Trophoblast cell (in vitro differentiated cells and primary cell): ENCODE data around the gene SRBD1.

Experiments
- DNase-seq, 2 donors: peaks; one replicate each; pipeline ENCODE4 v3.0.0-alpha.2; 2016
- H2AFZ ChIP-seq: 2 replicates; pipeline ENCODE4 v1.6.1; 2013; ENCODE audit warnings: low read length, moderate library complexity, mild to moderate bottlenecking; ENCODE audit not compliant: insufficient read depth, poor library complexity
- H2AK5ac ChIP-seq: 2 replicates; pipeline ENCODE4 v1.6.1; 2013; ENCODE audit warnings: mild to moderate bottlenecking, low read length
- H2BK120ac ChIP-seq: 2 replicates; pipeline ENCODE4 v1.6.1; 2013; ENCODE audit warnings: low read length, mild to moderate bottlenecking, moderate library complexity; ENCODE audit not compliant: insufficient read depth, poor library complexity
- H2BK12ac ChIP-seq: 2 replicates; pipeline ENCODE4 v1.6.1; 2013; ENCODE audit warnings: mild to moderate bottlenecking, low read length, moderate library complexity
- H2BK5ac ChIP-seq: 2 replicates; pipeline ENCODE4 v1.6.1; 2013; ENCODE audit warnings: low read length, low read depth, moderate library complexity, mild to moderate bottlenecking; ENCODE audit not compliant: poor library complexity
- H3K14ac ChIP-seq: 2 replicates; pipeline ENCODE4 v1.6.1; 2013; ENCODE audit warnings: mild to moderate bottlenecking, low read length
- H3K18ac ChIP-seq: 2 replicates; pipeline ENCODE4 v1.6.1; 2013; ENCODE audit warnings: mild to moderate bottlenecking, low read length
- H3K23ac ChIP-seq: 2 replicates; pipeline ENCODE4 v1.6.1; 2013; ENCODE audit warnings: low read length
- H3K27ac ChIP-seq: 2 replicates; pipeline ENCODE4 v1.5.1; 2013; ENCODE audit warnings: low read depth, mild to moderate bottlenecking, inconsistent platforms, low read length, moderate library complexity
- H3K27me3 ChIP-seq: 2 replicates; pipeline ENCODE4 v1.6.1; 2013; ENCODE audit warnings: inconsistent platforms, mild to moderate bottlenecking, low read length, moderate library complexity; ENCODE audit not compliant: insufficient read depth
- H3K36me3 ChIP-seq, 2 experiments: 1 replicate in 1 of 2; 2 replicates in 1 of 2; pipeline ENCODE4 v1.6.1; 2013; ENCODE audit warnings: low read length in 2 of 2, mild to moderate bottlenecking in 2 of 2, moderate library complexity in 1 of 2; ENCODE audit not compliant: insufficient read depth in 2 of 2, control insufficient read depth in 1 of 2
- H3K4ac ChIP-seq: 2 replicates; pipeline ENCODE4 v1.6.1; 2013; ENCODE audit warnings: low read depth, mild to moderate bottlenecking, low read length, moderate library complexity
- H3K4me1 ChIP-seq, 2 experiments: 1 replicate in 1 of 2; 2 replicates in 1 of 2; pipeline ENCODE4 v1.6.1; 2013; ENCODE audit warnings: low read length in 2 of 2, mild to moderate bottlenecking in 2 of 2, moderate library complexity in 1 of 2; ENCODE audit not compliant: insufficient read depth in 2 of 2, control insufficient read depth in 1 of 2
- H3K4me2 ChIP-seq: 2 replicates; pipeline ENCODE4 v1.6.1; 2013; ENCODE audit warnings: inconsistent platforms, mild to moderate bottlenecking, low read length, moderate library complexity
- H3K4me3 ChIP-seq: 2 replicates; pipeline ENCODE4 v1.5.1; 2013; ENCODE audit warnings: mild to moderate bottlenecking, low read depth, low read length, inconsistent platforms
- H3K79me1 ChIP-seq: one replicate; pipeline ENCODE4 v1.6.1; 2013; ENCODE audit warnings: low read length
- H3K79me2 ChIP-seq: 2 replicates; pipeline ENCODE4 v1.6.1; 2013; ENCODE audit warnings: low read length, mild to moderate bottlenecking; ENCODE audit not compliant: control insufficient read depth, insufficient read depth, poor library complexity
- H3K9ac ChIP-seq: 2 replicates; pipeline ENCODE4 v1.6.1; 2013; ENCODE audit warnings: mild to moderate bottlenecking, low read length
- H3K9me3 ChIP-seq: 2 replicates; pipeline ENCODE4 v1.6.1; 2013; ENCODE audit warnings: low read depth, mild to moderate bottlenecking, control low read depth, inconsistent platforms, low read length; ENCODE audit not compliant: insufficient read depth
- H4K12ac ChIP-seq: 2 replicates; pipeline ENCODE4 v1.6.1; 2013; ENCODE audit warnings: low read depth, mild to moderate bottlenecking, low read length, moderate library complexity
- H4K8ac ChIP-seq: 2 replicates; pipeline ENCODE4 v1.6.1; 2013; ENCODE audit warnings: low read depth, mild to moderate bottlenecking, low read length, moderate library complexity
- H4K91ac ChIP-seq: one replicate; pipeline ENCODE4 v1.6.1; 2013; ENCODE audit warnings: low read depth, mild to moderate bottlenecking, low read length, moderate library complexity
- WGBS: extraction: QIAGEN DNeasy Blood & Tissue Kit; methylation state at CpG from one replicate; pipeline ENCODE4 v1.1.7; 2013; ENCODE audit warnings: missing lambda C conversion rate; ENCODE audit not compliant: insufficient read length, insufficient coverage; ENCODE audit errors: extremely low coverage; 5-methylcytosine and 5-hydroxymethylcytosine counted together

Gene SRBD1

DNA sequence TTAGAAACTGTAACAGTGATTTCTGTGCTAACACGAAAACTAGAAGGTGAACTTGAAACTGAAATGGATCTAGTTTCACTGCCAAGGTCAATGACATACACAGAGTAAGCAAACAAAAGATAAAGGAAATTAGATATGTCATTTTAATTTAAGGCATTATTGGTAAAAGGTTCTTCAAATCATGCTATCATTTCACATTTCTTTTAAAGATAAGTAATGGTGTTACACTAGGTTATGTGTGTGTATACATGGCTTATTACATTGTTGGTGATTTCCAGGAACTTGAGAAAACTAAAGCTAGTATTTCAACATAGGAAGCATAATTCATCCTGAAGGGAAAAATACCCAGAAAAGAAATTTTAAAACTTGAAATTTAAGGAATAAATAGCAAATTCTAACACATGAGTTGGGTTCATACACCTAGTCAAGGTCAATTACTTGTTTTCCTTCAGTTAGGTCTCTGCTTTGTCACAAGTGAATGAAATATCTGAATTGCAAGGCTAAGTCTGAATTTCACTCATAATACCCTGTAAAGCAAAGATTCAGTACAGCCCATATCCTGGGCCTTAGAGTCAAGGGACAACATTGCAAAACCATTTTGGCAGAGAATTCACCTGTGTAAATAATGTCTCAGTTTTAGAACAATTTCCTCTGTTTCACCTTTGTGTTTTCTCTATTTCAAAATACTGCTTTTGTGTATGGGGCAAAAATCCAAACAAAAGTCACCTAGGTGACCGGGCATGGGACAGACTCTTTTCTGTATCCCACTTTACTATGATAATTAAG lies 141.6 kb downstream of the SRBD1 start:
- no CpG with 5 or more reads among the region's 2 CpGs for WGBS

DNA sequence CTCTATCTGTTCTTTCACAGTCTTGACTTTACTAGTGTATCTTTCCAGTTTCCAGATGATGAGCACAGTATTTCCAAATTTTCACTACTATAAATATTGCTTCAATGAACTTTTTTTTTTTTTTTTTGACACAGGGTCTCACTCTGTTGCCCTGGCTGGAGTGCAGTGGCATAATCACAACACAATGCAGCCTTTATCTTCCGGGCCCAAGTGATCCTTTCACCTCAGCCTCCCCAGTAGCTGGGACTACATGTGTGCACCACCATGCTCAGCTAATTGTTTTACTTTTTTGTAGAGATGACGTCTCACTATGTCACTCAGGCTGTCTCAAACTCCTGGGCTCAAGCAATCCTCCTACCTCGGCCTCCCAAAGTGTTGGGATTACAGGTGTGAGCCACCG lies 142.8 kb downstream of the SRBD1 start:
- no peak overlapping the region for H3K14ac ChIP-seq
- H4K91ac ChIP-seq, result no peak overlapping the region
- H3K27me3 ChIP-seq, result no peaks in the 10 kb centered on the region
- DNase-seq, result no peak
- no peak overlapping the region for H4K8ac ChIP-seq
- H3K79me1 ChIP-seq, result no peaks in the 10 kb centered on the region
- no peaks in the 10 kb centered on the region for H3K36me3 ChIP-seq
- H3K9me3 ChIP-seq, result no peaks in the 10 kb centered on the region
- no peak overlapping the region for H2AFZ ChIP-seq
- no peak overlapping the region for H2BK12ac ChIP-seq
- no peak overlapping the region for H3K4me3 ChIP-seq
- H3K4ac ChIP-seq, result no peak overlapping the region
- H2AK5ac ChIP-seq, result no peak overlapping the region
- H2BK5ac ChIP-seq, result no peak overlapping the region
- H4K12ac ChIP-seq, result no peak overlapping the region
- no CpG with 5 or more reads among the region's 4 CpGs for WGBS
- H2BK120ac ChIP-seq, result no peak overlapping the region
- no peaks in the 10 kb centered on the region for H3K79me2 ChIP-seq
- H3K4me2 ChIP-seq, result no peak overlapping the region
- no peak overlapping the region for H3K9ac ChIP-seq
- no peak overlapping the region for H3K18ac ChIP-seq
- H3K23ac ChIP-seq, result no peak overlapping the region
- peaks cover 0 to 2% of the 10 kb centered on the region in 2 experiments for H3K4me1 ChIP-seq
- no peak overlapping the region for H3K27ac ChIP-seq

More for the DNA sequence above, 141.6 kb downstream of the SRBD1 start:
- H3K36me3 ChIP-seq, result no peaks in the 10 kb centered on the region
- no peak overlapping the region for H3K4me2 ChIP-seq
- H3K4me3 ChIP-seq, result no peak overlapping the region
- no peak overlapping the region for H3K18ac ChIP-seq
- no peak overlapping the region for H4K8ac ChIP-seq
- H2BK5ac ChIP-seq, result no peak overlapping the region
- H3K9me3 ChIP-seq, result no peaks in the 10 kb centered on the region
- H2AFZ ChIP-seq, result no peak overlapping the region
- no peak for DNase-seq
- H2AK5ac ChIP-seq, result no peak overlapping the region
- H3K4me1 ChIP-seq, result peaks cover 0 to 2% of the 10 kb centered on the region in 2 experiments
- H3K9ac ChIP-seq, result no peak overlapping the region
- H3K79me2 ChIP-seq, result no peaks in the 10 kb centered on the region
- H3K14ac ChIP-seq, result no peak overlapping the region
- H3K27ac ChIP-seq, result no peak overlapping the region
- no peak overlapping the region for H3K23ac ChIP-seq
- H4K12ac ChIP-seq, result no peak overlapping the region
- no peak overlapping the region for H4K91ac ChIP-seq
- no peaks in the 10 kb centered on the region for H3K27me3 ChIP-seq
- H3K79me1 ChIP-seq, result no peaks in the 10 kb centered on the region
- H3K4ac ChIP-seq, result no peak overlapping the region
- no peak overlapping the region for H2BK12ac ChIP-seq
- no peak overlapping the region for H2BK120ac ChIP-seq

- H3K14ac ChIP-seq, result no peak overlapping the region
- no CpG with 5 or more reads among the region's 1 CpG for WGBS
- H2AK5ac ChIP-seq, result no peak overlapping the region
- no peak overlapping the region for H3K4me3 ChIP-seq
- no peak overlapping the region for H4K91ac ChIP-seq
- no peak overlapping the region for H3K27ac ChIP-seq
- H3K27me3 ChIP-seq, result no peaks in the 10 kb centered on the region
- H3K4ac ChIP-seq, result no peak overlapping the region
- no peak overlapping the region for H3K9ac ChIP-seq
- peak overlapping the region; percentile 43 for H4K12ac ChIP-seq
- no peak overlapping the region for H2BK5ac ChIP-seq
- no peaks in the 10 kb centered on the region for H3K79me1 ChIP-seq
- H2AFZ ChIP-seq, result no peak overlapping the region
- DNase-seq, result no peak
- H3K18ac ChIP-seq, result no peak overlapping the region
- H2BK120ac ChIP-seq, result no peak overlapping the region
- H3K79me2 ChIP-seq, result no peaks in the 10 kb centered on the region
- H4K8ac ChIP-seq, result no peak overlapping the region
- no peak overlapping the region for H2BK12ac ChIP-seq
- peaks cover 0 to 2% of the 10 kb centered on the region in 2 experiments for H3K4me1 ChIP-seq
- H3K23ac ChIP-seq, result no peak overlapping the region
- H3K36me3 ChIP-seq, result no peaks in the 10 kb centered on the region
- no peaks in the 10 kb centered on the region for H3K9me3 ChIP-seq
- no peak overlapping the region for H3K4me2 ChIP-seq
These were observed 145.0 kb downstream of the SRBD1 start for GRCh38 chr2:45466053-45466452.

GRCh38 chr2:45460825-45461224 lies 150.2 kb downstream of the SRBD1 start:
- Histone ChIP-seq H3K36me3 (no peaks in the 10 kb centered on the region), H2BK12ac (no peak overlapping the region), H3K4me1 (peaks cover 0 to 2% of the 10 kb centered on the region in 2 experiments), H3K27me3 (no peaks in the 10 kb centered on the region), H4K8ac (no peak overlapping the region), H4K91ac (no peak overlapping the region), H4K12ac (no peak overlapping the region), H3K27ac (no peak overlapping the region), H3K4me2 (no peak overlapping the region), H3K4me3 (no peak overlapping the region), H3K14ac (no peak overlapping the region), H3K9ac (no peak overlapping the region), H2BK5ac (no peak overlapping the region), H2AK5ac (no peak overlapping the region), H3K18ac (no peak overlapping the region), H3K9me3 (no peaks in the 10 kb centered on the region), H2BK120ac (no peak overlapping the region), H3K79me2 (no peaks in the 10 kb centered on the region), H3K4ac (no peak overlapping the region), H3K23ac (no peak overlapping the region), H2AFZ (no peak overlapping the region), H3K79me1 (no peaks in the 10 kb centered on the region)
- no peak for DNase-seq
- no CpG with 5 or more reads among the region's 6 CpGs for WGBS
